HFFc6 (cell line): ENCODE measurements around the gene DYNC1I2. TPM values are rescaled to one million over a fixed set of nuclear protein-coding genes. Genes with fewer than 3 reads are reported as not detected.

Experiments used
- DNase-seq: peaks from one replicate; pipeline ENCODE4 v3.0.0-alpha.2; 2018
- H3K27ac Mint-ChIP-seq: 2 replicates; pipeline ENCODE4 v1.8.0; 2020; ENCODE audit warnings: mild to moderate bottlenecking, mixed read lengths
- H3K27me3 Mint-ChIP-seq: 2 replicates; pipeline ENCODE4 v1.8.0; 2021; ENCODE audit warnings: mild to moderate bottlenecking, moderate library complexity, mixed read lengths; ENCODE audit not compliant: insufficient read depth
- H3K36me3 Mint-ChIP-seq: 2 replicates; pipeline ENCODE4 v1.8.0; 2021; ENCODE audit warnings: low read depth, mixed read lengths
- H3K4me1 Mint-ChIP-seq: 2 replicates; pipeline ENCODE4 v1.8.0; 2020; ENCODE audit warnings: low read depth, mixed read lengths
- H3K4me3 Mint-ChIP-seq: 2 replicates; pipeline ENCODE4 v1.8.0; 2020; ENCODE audit warnings: mild to moderate bottlenecking, moderate library complexity, mixed read lengths
- H3K9me3 Mint-ChIP-seq: 2 replicates; pipeline ENCODE4 v1.8.0; 2020; ENCODE audit warnings: mild to moderate bottlenecking, mixed read lengths
- CTCF ChIP-seq: fragments of 200-600 bp; sonication (generic); IDR thresholded peaks from 2 replicates; pipeline ENCODE4 v1.5.0; 2021; ENCODE audit warnings: antibody characterized with exemption, mild to moderate bottlenecking
- total RNA-seq, 6 experiments: library from RNA; stranded (reverse); fragmentation: NEBNext Ultra II Directional; extraction: Animal tissue kit (Norgen Biotek cat#: 25700); gene quantifications; 2 replicates in 1 of 6; 3 replicates in 5 of 6; pipeline ENCODE4 v1.2.3, GENCODE V29; 2021

Gene DYNC1I2
- total RNA-seq, 6 experiments from 2014 or later, result 98.1 to 111 (median 105) TPM

- Mint-ChIP-seq H3K4me3 (no peak overlapping the region), H3K27me3 (peaks cover 41% of the 10 kb centered on the region), H3K27ac (no peak overlapping the region), H3K4me1 (no peaks in the 10 kb centered on the region), H3K9me3 (no peaks in the 10 kb centered on the region), H3K36me3 (no peaks in the 10 kb centered on the region)
- TF ChIP-seq CTCF, result no peak
- DNase-seq, result no peak
These were observed 19.1 kb upstream of the DYNC1I2 start for GRCh38 chr2:171668183-171668582.

- Mint-ChIP-seq H3K27me3 (peaks cover 39% of the 10 kb centered on the region), H3K27ac (no peak overlapping the region), H3K4me3 (no peak overlapping the region), H3K4me1 (no peaks in the 10 kb centered on the region; the same call in 1 of the 2 replicates), H3K9me3 (no peaks in the 10 kb centered on the region), H3K36me3 (no peaks in the 10 kb centered on the region)
- DNase-seq, result no peak
- no peak for TF ChIP-seq CTCF
These were observed 18.1 kb upstream of the DYNC1I2 start for GRCh38 chr2:171669121-171669520.

GRCh38 chr2:171670655-171671054 lies 16.6 kb upstream of the DYNC1I2 start:
- H3K36me3 Mint-ChIP-seq, result no peaks in the 10 kb centered on the region
- no peak for DNase-seq
- no peaks in the 10 kb centered on the region; the same call in 1 of the 2 replicates for H3K4me1 Mint-ChIP-seq
- H3K27me3 Mint-ChIP-seq, result peaks cover 28% of the 10 kb centered on the region
- H3K9me3 Mint-ChIP-seq, result no peaks in the 10 kb centered on the region
- H3K27ac Mint-ChIP-seq, result no peak overlapping the region
- no peak for TF ChIP-seq CTCF
- no peak overlapping the region for H3K4me3 Mint-ChIP-seq

GRCh38 chr2:171671867-171672266 lies 15.4 kb upstream of the DYNC1I2 start:
- H3K36me3 Mint-ChIP-seq, result no peaks in the 10 kb centered on the region
- no peak overlapping the region for H3K4me3 Mint-ChIP-seq
- DNase-seq, result no peak
- no peak for TF ChIP-seq CTCF
- H3K9me3 Mint-ChIP-seq, result no peaks in the 10 kb centered on the region
- H3K27me3 Mint-ChIP-seq, result peaks cover 34% of the 10 kb centered on the region
- no peak overlapping the region for H3K27ac Mint-ChIP-seq
- H3K4me1 Mint-ChIP-seq, result no peaks in the 10 kb centered on the region; the same call in 1 of the 2 replicates

- peaks cover 37% of the 10 kb centered on the region for H3K27me3 Mint-ChIP-seq
- DNase-seq, result no peak
- no peaks in the 10 kb centered on the region; the same call in 1 of the 2 replicates for H3K4me1 Mint-ChIP-seq
These were observed 13.4 kb upstream of the DYNC1I2 start for GRCh38 chr2:171673905-171674304.

More at GRCh38 chr2:171673905-171674304, 13.4 kb upstream of the DYNC1I2 start:
- Mint-ChIP-seq H3K27ac (no peak overlapping the region), H3K4me3 (no peak overlapping the region), H3K9me3 (no peaks in the 10 kb centered on the region), H3K36me3 (no peaks in the 10 kb centered on the region)
- TF ChIP-seq CTCF, result no peak
